ENCODE data around the gene RBM24. TPM values are rescaled to one million over a fixed set of nuclear protein-coding genes. Genes with fewer than 3 reads are reported as not detected.

RBM24 gene
- total RNA-seq (2021) (0.24 and 0.55 TPM in 2 replicates), Bru-seq, nascent RNA (percentile 13 among the genes with signal in this experiment), BruChase-seq, experiment 1, labeled RNA remaining after a 2-hour chase (percentile 20 among the genes with signal in this experiment), BruChase-seq, experiment 2, labeled RNA remaining after a 6-hour chase (percentile 19 among the genes with signal in this experiment)
- long read RNA-seq, result 0 reads

DNA sequence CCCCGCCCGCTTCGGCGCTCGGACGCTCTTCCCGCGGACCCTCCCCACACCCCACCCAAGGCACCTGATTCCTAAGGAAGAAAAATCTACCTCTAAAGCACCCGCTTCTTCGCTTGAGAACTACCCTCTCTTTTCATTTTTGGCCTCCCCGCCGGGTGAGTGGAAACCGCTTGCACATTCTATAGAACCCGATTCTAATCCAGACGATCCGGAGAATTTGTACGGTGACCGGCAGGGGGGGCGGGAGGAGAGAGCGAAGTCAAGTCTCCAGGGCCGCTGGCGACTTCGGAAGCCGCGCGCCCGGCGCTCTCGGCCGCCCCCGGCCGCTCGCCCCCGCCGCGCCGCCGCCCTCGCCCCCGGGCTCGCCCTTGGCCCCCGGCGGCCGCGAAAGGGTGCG, at the start of gene RBM24:
Gene RBM24, plus strand, starts transcription at position 262 of the 397 bp plus-strand sequence. CDS start 221 bp downstream, outside the sequence.
- no peak within 1 kb of the TSS for H3K27ac ChIP-seq (ENCODE audit: low read depth, low read length, poor library complexity, severe bottlenecking)
- intact Hi-C loops (cut with micrococcal nuclease; ENCODE audit: unreplicated experiment), result loop anchor here (5.0 kb wide), 1 partner anchor 301 kb away; no protein-coding TSS in a partner anchor

DNA sequence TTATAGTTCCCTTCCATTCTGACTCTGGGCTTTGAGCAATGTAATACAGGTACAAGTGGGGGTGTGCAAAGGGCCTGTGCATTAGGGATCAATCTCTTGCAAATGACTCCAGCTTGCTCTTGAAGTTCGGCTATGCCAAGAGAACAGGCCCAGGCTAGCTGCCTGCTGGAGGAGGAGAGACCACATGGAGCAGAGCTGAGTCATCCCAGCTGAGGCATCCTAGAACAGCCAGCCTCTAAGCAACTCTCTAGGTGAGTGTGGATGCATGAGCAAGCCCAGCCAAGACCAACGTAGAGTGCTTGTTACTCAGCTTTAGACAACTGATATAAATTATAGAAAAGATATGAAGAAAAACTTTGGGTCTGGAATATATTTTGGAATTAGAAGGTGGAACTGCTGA, 47.6 kb upstream of the RBM24 start:
- H3K4me3 ChIP-seq (ENCODE audit: low read depth, low read length, poor library complexity, severe bottlenecking), result no peak overlapping the region
- no peaks in the 10 kb centered on the region for H3K4me1 ChIP-seq (ENCODE audit: insufficient read depth, low read length, poor library complexity, severe bottlenecking)
- BruUV-seq (replicated peaks), result no TSS peak
- intact Hi-C loops (cut with micrococcal nuclease; ENCODE audit: unreplicated experiment), result no loop called here
- POLR2A ChIA-PET (ENCODE audit: low non-redundant PET), result no interaction called here
- TF ChIP-seq EZH2 (IDR thresholded peaks at IDR 0.05; ENCODE audit: borderline replicate concordance, low read depth, low read length, poor library complexity, severe bottlenecking), result no peak
- TF ChIP-seq, protein P1, sequence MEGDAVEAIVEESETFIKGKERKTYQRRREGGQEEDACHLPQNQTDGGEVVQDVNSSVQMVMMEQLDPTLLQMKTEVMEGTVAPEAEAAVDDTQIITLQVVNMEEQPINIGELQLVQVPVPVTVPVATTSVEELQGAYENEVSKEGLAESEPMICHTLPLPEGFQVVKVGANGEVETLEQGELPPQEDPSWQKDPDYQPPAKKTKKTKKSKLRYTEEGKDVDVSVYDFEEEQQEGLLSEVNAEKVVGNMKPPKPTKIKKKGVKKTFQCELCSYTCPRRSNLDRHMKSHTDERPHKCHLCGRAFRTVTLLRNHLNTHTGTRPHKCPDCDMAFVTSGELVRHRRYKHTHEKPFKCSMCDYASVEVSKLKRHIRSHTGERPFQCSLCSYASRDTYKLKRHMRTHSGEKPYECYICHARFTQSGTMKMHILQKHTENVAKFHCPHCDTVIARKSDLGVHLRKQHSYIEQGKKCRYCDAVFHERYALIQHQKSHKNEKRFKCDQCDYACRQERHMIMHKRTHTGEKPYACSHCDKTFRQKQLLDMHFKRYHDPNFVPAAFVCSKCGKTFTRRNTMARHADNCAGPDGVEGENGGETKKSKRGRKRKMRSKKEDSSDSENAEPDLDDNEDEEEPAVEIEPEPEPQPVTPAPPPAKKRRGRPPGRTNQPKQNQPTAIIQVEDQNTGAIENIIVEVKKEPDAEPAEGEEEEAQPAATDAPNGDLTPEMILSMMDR (conservative IDR thresholded peaks at IDR 0.05; ENCODE audit: low read depth, low read length), result no peak
- CTCF ChIA-PET, result no interaction called here
- H3K27me3 ChIP-seq (replicated peaks; ENCODE audit: insufficient read depth, low read depth, low read length, poor library complexity), result no peaks in the 10 kb centered on the region
- no peak overlapping the region for H3K27ac ChIP-seq (ENCODE audit: low read depth, low read length, poor library complexity, severe bottlenecking)
- no peaks in the 10 kb centered on the region for H3K36me3 ChIP-seq (ENCODE audit: insufficient read depth, low read length, poor library complexity, severe bottlenecking)
- no peaks in the 10 kb centered on the region for H3K9me3 ChIP-seq (ENCODE audit: low read depth, low read length, poor library complexity, severe bottlenecking)
- DNase-seq (ENCODE audit: low spot score), result no peak

More for the DNA sequence above, at the start of gene RBM24:
- CTCF ChIA-PET, result no interaction called here
- BruUV-seq (replicated peaks), result no TSS peak
- POLR2A ChIA-PET (ENCODE audit: low non-redundant PET), result no interaction called here
- Histone ChIP-seq H3K4me1 (ENCODE audit: insufficient read depth, low read length, poor library complexity, severe bottlenecking) (peaks cover 5% of the 10 kb centered on the region), H3K9me3 (ENCODE audit: low read depth, low read length, poor library complexity, severe bottlenecking) (no peaks in the 10 kb centered on the region), H3K4me3 (ENCODE audit: low read depth, low read length, poor library complexity, severe bottlenecking) (peak within 1 kb of the TSS; percentile 57), H3K36me3 (ENCODE audit: insufficient read depth, low read length, poor library complexity, severe bottlenecking) (no peaks in the 10 kb centered on the region), H3K27me3 (replicated peaks; ENCODE audit: insufficient read depth, low read depth, low read length, poor library complexity) (peaks cover 6% of the 10 kb centered on the region)
- TF ChIP-seq, protein P1 (conservative IDR thresholded peaks at IDR 0.05; ENCODE audit: low read depth, low read length), result peak; percentile 33; the same call in 1 of the 2 replicates
- no peak for TF ChIP-seq EZH2 (IDR thresholded peaks at IDR 0.05; ENCODE audit: borderline replicate concordance, low read depth, low read length, poor library complexity, severe bottlenecking)
- DNase-seq (ENCODE audit: low spot score), result peak; percentile 80

- CTCF ChIA-PET, result no interaction called here
- Histone ChIP-seq H3K36me3 (ENCODE audit: insufficient read depth, low read length, poor library complexity, severe bottlenecking) (no peaks in the 10 kb centered on the region), H3K27ac (ENCODE audit: low read depth, low read length, poor library complexity, severe bottlenecking) (no peak overlapping the region), H3K27me3 (replicated peaks; ENCODE audit: insufficient read depth, low read depth, low read length, poor library complexity) (no peaks in the 10 kb centered on the region), H3K4me3 (ENCODE audit: low read depth, low read length, poor library complexity, severe bottlenecking) (no peak overlapping the region), H3K4me1 (ENCODE audit: insufficient read depth, low read length, poor library complexity, severe bottlenecking) (no peaks in the 10 kb centered on the region), H3K9me3 (ENCODE audit: low read depth, low read length, poor library complexity, severe bottlenecking) (no peaks in the 10 kb centered on the region)
- DNase-seq (ENCODE audit: low spot score), result no peak
- intact Hi-C loops (cut with micrococcal nuclease; ENCODE audit: unreplicated experiment), result no loop called here
- TF ChIP-seq, protein P1 (conservative IDR thresholded peaks at IDR 0.05; ENCODE audit: low read depth, low read length), result no peak
- no peak for TF ChIP-seq EZH2 (IDR thresholded peaks at IDR 0.05; ENCODE audit: borderline replicate concordance, low read depth, low read length, poor library complexity, severe bottlenecking)
- POLR2A ChIA-PET (ENCODE audit: low non-redundant PET), result no interaction called here
- BruUV-seq (replicated peaks), result no TSS peak
Measured at GRCh38 chr6:17237246-17237645, 43.9 kb upstream of the RBM24 start.

Measured in A673 (cell line).